Natural killer cell (primary cell): ENCODE data around the gene ROCK1. TPM values are rescaled to one million over a fixed set of nuclear protein-coding genes. Genes with fewer than 3 reads are reported as not detected.
A peak's percentile ranks its signal among the peaks of the same experiment; 100 is the strongest.

Experiments
- ATAC-seq, 3 donors: fragments of 150-1000 bp in 2 of 3; fragments of 200-7000 bp in 1 of 3; cut with Tn5 transposase; 1 replicate in 1 of 3; 2 replicates in 2 of 3; pipeline ENCODE4 v1.10.0; 2021; ENCODE audit warnings: mild to moderate bottlenecking in 2 of 3, moderate library complexity in 2 of 3
- DNase-seq, 2 donors: peaks; one replicate each; pipeline versions ENCODE4 v3.0.0 to v3.0.0-alpha.2; 2013 to 2021; ENCODE audit warnings: mixed read lengths in 1 of 2
- H3K27ac ChIP-seq: one replicate; pipeline ENCODE4 v1.5.1; 2013; ENCODE audit warnings: mild to moderate bottlenecking, low read length
- H3K27me3 ChIP-seq: one replicate; pipeline ENCODE4 v1.6.1; 2013; ENCODE audit warnings: low read length; ENCODE audit not compliant: control insufficient read depth, insufficient read depth
- H3K36me3 ChIP-seq: one replicate; pipeline ENCODE4 v1.6.1; 2013; ENCODE audit warnings: low read length; ENCODE audit not compliant: control insufficient read depth, insufficient read depth
- H3K4me1 ChIP-seq: one replicate; pipeline ENCODE4 v1.6.1; 2013; ENCODE audit warnings: low read length; ENCODE audit not compliant: control insufficient read depth, insufficient read depth
- H3K4me3 ChIP-seq: one replicate; pipeline ENCODE4 v1.5.1; 2013; ENCODE audit warnings: low read length
- H3K9me3 ChIP-seq: one replicate; pipeline ENCODE4 v1.6.1; 2013; ENCODE audit warnings: low read length; ENCODE audit not compliant: control insufficient read depth, insufficient read depth
- H3K27ac Mint-ChIP-seq, 2 donors: one replicate each; pipeline ENCODE4 v1.8.0; 2022; ENCODE audit warnings: mild to moderate bottlenecking in 2 of 2, mixed read lengths in 2 of 2, moderate library complexity in 1 of 2
- H3K27me3 Mint-ChIP-seq, 2 donors: one replicate each; pipeline ENCODE4 v1.8.0; 2022; ENCODE audit warnings: low read depth in 2 of 2, mixed read lengths in 2 of 2
- H3K36me3 Mint-ChIP-seq: one replicate; pipeline ENCODE4 v1.8.0; 2022; ENCODE audit warnings: mixed read lengths
- H3K4me1 Mint-ChIP-seq, 2 donors: one replicate each; pipeline ENCODE4 v1.8.0; 2022; ENCODE audit warnings: mixed read lengths in 2 of 2
- H3K4me3 Mint-ChIP-seq: one replicate; pipeline ENCODE4 v1.8.0; 2022; ENCODE audit warnings: mild to moderate bottlenecking, moderate library complexity, mixed read lengths
- H3K9me3 Mint-ChIP-seq, 2 donors: one replicate each; pipeline ENCODE4 v1.8.0; 2022; ENCODE audit warnings: mixed read lengths in 2 of 2
- WGBS: methylation state at CpG from one replicate; pipeline ENCODE4 v1.1.7; 2013; ENCODE audit warnings: missing lambda C conversion rate; ENCODE audit not compliant: insufficient coverage; 5-methylcytosine and 5-hydroxymethylcytosine counted together
- intact Hi-C: fragments of 100-400 bp; cut with micrococcal nuclease; formaldehyde crosslinking; loops from one replicate; pipeline ENCODE4 v1.14.2; 2022
- total RNA-seq, 4 donors: library from RNA; stranded (reverse); fragments of 120-200 nt in 1 of 4; gene quantifications; one replicate each; pipeline versions ENCODE4 v1.2.3 to v1.2.4, GENCODE V29; 2013 to 2022
- TF ChIP-seq, protein P1 (sequence below): fragments of 200-600 bp; IDR thresholded peaks from one replicate; pipeline ENCODE4 v1.8.0; 2022; ENCODE audit warnings: antibody characterized with exemption

The ROCK1 gene
- total RNA-seq, 3 donors from 2014 or later (not counting 1 experiment from before 2014, with no cell fraction given): 139 to 152 (median 149) TPM

DNA sequence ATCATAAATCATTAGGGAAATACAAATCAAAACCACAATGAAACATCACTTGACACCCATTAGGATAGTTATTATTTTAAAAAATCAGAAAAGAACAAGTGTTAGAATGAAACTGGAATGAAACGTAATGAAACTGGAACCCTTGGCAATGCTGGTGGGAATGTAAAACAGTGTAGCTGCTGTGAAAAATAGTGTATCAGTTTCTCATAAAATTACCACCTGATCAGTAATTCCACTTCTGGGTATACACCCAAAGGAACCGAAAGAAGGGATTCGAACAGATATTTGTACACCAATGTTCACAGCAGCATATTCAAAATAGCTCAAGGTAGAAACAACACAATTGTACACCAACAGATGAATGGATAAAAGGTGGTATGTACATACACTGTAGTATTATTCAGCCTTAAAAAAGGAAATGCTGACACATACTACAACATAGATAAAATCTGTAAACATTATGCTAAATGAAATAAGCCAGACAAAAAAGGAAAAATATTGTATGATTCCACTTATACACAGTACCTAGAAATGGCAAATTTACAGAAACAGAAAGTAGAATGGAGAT lies 27.0 kb downstream of the ROCK1 start:
- H3K27me3 Mint-ChIP-seq: no peaks in the 10 kb centered on the region
- intact Hi-C loops: no loop called here

DNA sequence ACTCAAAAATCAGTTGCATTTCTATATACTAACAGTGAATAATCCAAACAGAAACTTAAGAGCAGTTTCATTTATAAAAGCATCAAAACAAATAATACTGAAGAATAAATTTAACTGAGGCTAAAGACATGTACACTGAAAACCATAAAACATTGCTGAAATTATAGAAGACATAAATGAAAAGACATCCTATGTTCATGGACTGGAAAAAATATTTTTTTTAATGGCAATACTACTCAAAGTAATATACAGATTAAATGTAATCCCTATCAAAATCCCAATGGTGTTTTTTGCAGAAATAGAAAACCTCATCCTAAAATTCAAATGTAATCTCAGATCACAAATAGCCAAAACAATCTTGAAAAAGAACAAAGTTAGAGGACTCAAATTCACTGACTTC lies 28.6 kb downstream of the ROCK1 start:
- Mint-ChIP-seq H3K9me3 (peaks cover 0 to 5% of the 10 kb centered on the region in 2 donors), H3K4me3 (no peak overlapping the region), H3K36me3 (no peaks in the 10 kb centered on the region), H3K27me3 (no peaks in the 10 kb centered on the region), H3K27ac (peak overlapping the region in 1 of 2 donors; percentile 7), H3K4me1 (peaks cover 90 to 92% of the 10 kb centered on the region in 2 donors)
- Histone ChIP-seq H3K9me3 (no peaks in the 10 kb centered on the region), H3K4me3 (no peak overlapping the region), H3K27me3 (no peaks in the 10 kb centered on the region), H3K36me3 (no peaks in the 10 kb centered on the region), H3K4me1 (peaks cover 14% of the 10 kb centered on the region), H3K27ac (no peak overlapping the region)
- ATAC-seq (no peak), DNase-seq (no peak)
- intact Hi-C loops: no loop called here
- TF ChIP-seq, protein P1, sequence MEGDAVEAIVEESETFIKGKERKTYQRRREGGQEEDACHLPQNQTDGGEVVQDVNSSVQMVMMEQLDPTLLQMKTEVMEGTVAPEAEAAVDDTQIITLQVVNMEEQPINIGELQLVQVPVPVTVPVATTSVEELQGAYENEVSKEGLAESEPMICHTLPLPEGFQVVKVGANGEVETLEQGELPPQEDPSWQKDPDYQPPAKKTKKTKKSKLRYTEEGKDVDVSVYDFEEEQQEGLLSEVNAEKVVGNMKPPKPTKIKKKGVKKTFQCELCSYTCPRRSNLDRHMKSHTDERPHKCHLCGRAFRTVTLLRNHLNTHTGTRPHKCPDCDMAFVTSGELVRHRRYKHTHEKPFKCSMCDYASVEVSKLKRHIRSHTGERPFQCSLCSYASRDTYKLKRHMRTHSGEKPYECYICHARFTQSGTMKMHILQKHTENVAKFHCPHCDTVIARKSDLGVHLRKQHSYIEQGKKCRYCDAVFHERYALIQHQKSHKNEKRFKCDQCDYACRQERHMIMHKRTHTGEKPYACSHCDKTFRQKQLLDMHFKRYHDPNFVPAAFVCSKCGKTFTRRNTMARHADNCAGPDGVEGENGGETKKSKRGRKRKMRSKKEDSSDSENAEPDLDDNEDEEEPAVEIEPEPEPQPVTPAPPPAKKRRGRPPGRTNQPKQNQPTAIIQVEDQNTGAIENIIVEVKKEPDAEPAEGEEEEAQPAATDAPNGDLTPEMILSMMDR: no peak

More for the DNA sequence above, 27.0 kb downstream of the ROCK1 start:
- WGBS: 82% methylated on average over 2 of the region's 3 CpGs
- Histone ChIP-seq H3K4me3 (no peak overlapping the region), H3K27ac (no peak overlapping the region), H3K27me3 (no peaks in the 10 kb centered on the region), H3K36me3 (no peaks in the 10 kb centered on the region), H3K4me1 (peaks cover 14% of the 10 kb centered on the region), H3K9me3 (no peaks in the 10 kb centered on the region)
- peak overlapping the region; percentile 65 for H3K27ac Mint-ChIP-seq
- no peak for ATAC-seq
- DNase-seq: no peak
- H3K4me3 Mint-ChIP-seq: peak overlapping the region; percentile 54
- no peaks in the 10 kb centered on the region for H3K36me3 Mint-ChIP-seq
- peaks cover 0 to 5% of the 10 kb centered on the region in 2 donors for H3K9me3 Mint-ChIP-seq
- TF ChIP-seq, protein P1: no peak
- peaks cover 83 to 87% of the 10 kb centered on the region in 2 donors for H3K4me1 Mint-ChIP-seq

DNA sequence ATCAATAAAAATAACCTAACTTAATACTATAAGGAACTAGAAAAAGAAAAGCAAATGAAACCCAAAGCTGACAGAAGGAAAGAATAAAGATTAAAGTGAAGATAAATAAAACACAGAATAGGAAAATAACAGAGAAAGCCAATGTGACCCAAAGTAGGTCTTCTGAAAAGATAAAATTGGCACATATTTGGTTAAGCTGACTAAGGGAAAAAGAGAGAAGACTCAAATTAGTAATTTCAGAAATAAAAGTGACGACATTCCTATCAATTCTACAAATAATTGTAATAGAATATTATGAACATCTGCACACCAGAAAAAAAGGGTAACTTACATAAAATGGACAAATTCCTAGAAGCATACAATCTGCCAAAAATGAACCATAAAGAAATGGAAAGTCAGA lies 30.2 kb downstream of the ROCK1 start:
- Histone ChIP-seq H3K9me3 (no peaks in the 10 kb centered on the region), H3K4me1 (peaks cover 13% of the 10 kb centered on the region), H3K27me3 (no peaks in the 10 kb centered on the region), H3K36me3 (no peaks in the 10 kb centered on the region), H3K27ac (no peak overlapping the region), H3K4me3 (no peak overlapping the region)
- H3K4me1 Mint-ChIP-seq: peaks cover 84 to 85% of the 10 kb centered on the region in 2 donors
- peak overlapping the region in 1 of 2 donors; percentile 24 for H3K27ac Mint-ChIP-seq
- no peak for DNase-seq
- ATAC-seq: no peak
- no peaks in the 10 kb centered on the region for H3K36me3 Mint-ChIP-seq
- no CpG with 5 or more reads among the region's 1 CpG for WGBS
- TF ChIP-seq, protein P1: no peak
- H3K27me3 Mint-ChIP-seq: no peaks in the 10 kb centered on the region
- H3K9me3 Mint-ChIP-seq: no peaks in the 10 kb centered on the region
- peak overlapping the region; percentile 2 for H3K4me3 Mint-ChIP-seq
- intact Hi-C loops: no loop called here

DNA sequence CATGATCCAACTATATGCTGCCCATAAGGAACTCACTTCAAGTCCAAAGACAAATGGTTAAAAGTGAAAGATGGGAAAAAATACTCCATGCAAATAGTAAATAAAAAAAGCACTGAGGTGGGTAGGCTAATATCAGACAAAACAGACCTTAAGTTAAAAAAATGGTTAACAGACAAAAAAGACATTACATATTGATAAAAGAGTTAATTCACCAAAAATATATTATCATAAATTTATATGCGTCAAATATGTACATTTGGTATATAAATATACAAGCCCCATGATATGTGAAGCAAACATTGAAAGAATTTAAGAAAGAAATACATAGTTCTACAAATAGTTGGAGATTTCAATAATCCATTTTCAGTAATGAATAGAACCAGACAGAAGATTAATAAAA lies 31.0 kb downstream of the ROCK1 start:
- ATAC-seq (no peak), DNase-seq (no peak)

More for the DNA sequence above, 31.0 kb downstream of the ROCK1 start:
- H3K4me3 Mint-ChIP-seq: no peak overlapping the region
- H3K9me3 Mint-ChIP-seq: no peaks in the 10 kb centered on the region
- TF ChIP-seq, protein P1: no peak
- H3K36me3 Mint-ChIP-seq: no peaks in the 10 kb centered on the region
- H3K4me3 ChIP-seq: no peak overlapping the region
- no CpG with 5 or more reads among the region's 1 CpG for WGBS
- H3K9me3 ChIP-seq: no peaks in the 10 kb centered on the region
- H3K36me3 ChIP-seq: no peaks in the 10 kb centered on the region
- no peak overlapping the region for H3K27ac ChIP-seq
- H3K4me1 ChIP-seq: peaks cover 10% of the 10 kb centered on the region
- H3K27me3 ChIP-seq: no peaks in the 10 kb centered on the region
- peak overlapping the region in 1 of 2 donors; percentile 24 for H3K27ac Mint-ChIP-seq
- peaks cover 86 to 87% of the 10 kb centered on the region in 2 donors for H3K4me1 Mint-ChIP-seq
- intact Hi-C loops: no loop called here
- H3K27me3 Mint-ChIP-seq: no peaks in the 10 kb centered on the region
